NCI-H526 (cell line): ENCODE data around the gene CSF2RB.
"Not testable (repeated sequence)": the region's sequence is repeated elsewhere in the genome, so short reads cannot be mapped to it uniquely, and the experiment has no call there.

Experiments
- DNase-seq, 2 experiments: peaks; one replicate each; lab custom pipeline; 2025; lab: John Stamatoyannopoulos, UW

CSF2RB gene

GRCh38 chr22:36968249-36968964 lies 55.0 kb downstream of the CSF2RB start:
- no peak for DNase-seq

DNA sequence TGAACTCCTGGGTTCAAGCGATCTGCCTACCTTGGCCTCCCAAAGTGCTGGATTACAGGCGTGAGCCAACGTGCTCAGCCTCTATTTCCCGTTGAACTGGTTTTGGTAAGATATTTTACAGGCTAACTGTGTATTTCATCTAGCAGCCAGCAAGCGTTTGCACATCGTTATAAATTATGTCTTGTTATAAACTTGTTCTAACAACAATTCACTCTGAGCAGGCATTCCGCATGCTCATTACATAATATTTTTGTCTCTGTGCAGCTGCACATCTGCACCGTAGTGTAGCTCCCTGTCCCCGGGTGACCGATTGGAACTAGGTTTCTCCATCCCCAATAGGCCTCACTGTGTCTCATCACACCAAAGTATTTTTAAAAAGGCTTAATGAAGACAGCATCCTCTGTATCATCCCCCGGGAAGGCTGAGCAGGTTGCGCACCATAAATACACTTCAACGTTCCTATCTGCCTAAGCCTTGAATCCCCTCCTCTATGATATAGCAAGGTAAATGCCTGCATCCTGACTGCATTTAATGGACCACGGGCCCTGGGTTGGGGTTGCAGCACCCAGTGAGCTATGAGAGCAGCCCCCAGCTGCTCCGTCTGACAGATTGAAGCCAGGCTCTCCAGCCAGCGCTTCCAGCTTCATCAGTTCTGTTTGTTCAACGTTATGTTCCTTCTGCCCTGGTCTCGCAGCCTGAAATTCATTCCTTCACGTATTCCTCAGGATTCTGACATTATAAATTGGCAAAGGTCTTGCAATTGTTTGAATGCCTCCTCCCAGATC lies 58.1 kb downstream of the CSF2RB start:
- no peak for DNase-seq

DNA sequence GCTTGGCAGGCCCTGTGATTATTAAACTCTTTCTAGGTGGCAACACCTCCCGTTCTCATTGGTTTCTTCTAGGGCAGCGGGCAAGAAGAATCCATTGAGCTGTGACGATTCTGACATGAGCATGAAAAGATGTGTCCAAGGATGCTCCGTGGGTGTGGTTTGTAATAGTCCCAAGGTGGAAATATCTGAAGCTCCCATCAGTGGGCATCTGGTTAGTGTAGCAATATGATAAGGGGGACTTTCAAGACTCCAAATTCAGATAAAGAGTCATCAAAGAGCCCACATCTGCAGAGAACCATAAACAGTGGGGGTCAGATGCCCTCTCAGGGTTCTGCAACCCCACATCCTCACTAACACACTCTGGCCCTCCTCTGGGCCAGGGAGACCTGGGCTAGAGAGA lies 63.2 kb downstream of the CSF2RB start:
- no peak for DNase-seq

DNA sequence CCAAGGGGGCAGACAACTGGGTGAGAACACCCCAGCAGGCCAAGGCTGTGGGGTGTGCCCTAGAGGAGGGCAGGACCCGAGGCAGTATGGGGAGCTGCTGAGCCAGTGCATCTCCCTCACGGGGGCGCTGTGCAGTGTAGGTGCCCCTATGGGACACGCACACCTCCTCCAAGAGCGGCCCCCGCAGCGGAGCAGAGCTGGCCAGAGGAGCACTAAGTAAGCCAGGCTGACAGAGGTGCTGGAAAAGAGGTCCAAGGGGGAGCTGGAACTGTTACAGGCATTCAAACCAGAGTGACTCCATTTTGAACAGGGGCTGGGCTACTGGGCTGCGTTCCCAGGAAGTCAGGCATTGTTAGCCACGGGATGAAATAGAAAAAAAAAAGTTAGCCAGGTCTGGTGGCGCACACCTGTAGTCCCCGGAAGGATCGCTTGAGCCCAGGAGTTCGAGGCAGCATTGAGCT lies 64.0 kb downstream of the CSF2RB start:
- peak in 1 of 2 experiments; percentile 78 for DNase-seq

DNA sequence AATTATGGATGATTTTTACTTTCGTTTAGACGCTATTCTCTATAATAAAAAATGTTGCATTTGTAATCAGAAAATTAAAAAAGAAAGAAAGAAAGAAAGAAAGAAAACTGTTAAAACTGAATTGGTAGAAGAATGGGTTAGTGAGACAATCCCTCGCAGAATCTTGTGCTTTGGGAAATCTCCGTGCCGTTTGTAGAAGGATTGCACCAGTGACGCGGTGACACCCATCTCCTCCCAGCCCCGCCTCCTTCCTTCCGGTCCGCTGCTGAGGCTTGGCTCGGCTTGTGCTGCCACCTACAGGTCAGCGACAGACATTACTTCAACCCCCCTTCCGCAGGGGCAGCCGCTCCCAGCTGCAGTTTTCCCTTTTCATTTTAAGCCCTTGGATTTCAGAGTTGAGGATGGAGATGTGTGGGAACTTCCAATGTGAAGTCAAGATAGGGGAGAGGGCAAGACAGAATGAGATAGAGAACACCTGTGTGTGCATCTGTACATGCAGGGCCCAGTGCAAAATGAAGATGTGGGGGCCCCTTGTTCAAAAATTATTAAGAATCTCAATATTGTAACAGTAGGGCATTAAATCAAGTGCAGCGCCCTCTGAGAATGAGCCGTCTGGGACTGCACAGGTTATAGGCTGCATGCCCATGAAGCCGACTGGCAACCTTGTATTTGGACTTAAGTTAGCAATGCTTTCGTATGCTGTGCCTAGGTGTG lies 64.7 kb downstream of the CSF2RB start:
- DNase-seq, result peak; percentile 36 to 85

DNA sequence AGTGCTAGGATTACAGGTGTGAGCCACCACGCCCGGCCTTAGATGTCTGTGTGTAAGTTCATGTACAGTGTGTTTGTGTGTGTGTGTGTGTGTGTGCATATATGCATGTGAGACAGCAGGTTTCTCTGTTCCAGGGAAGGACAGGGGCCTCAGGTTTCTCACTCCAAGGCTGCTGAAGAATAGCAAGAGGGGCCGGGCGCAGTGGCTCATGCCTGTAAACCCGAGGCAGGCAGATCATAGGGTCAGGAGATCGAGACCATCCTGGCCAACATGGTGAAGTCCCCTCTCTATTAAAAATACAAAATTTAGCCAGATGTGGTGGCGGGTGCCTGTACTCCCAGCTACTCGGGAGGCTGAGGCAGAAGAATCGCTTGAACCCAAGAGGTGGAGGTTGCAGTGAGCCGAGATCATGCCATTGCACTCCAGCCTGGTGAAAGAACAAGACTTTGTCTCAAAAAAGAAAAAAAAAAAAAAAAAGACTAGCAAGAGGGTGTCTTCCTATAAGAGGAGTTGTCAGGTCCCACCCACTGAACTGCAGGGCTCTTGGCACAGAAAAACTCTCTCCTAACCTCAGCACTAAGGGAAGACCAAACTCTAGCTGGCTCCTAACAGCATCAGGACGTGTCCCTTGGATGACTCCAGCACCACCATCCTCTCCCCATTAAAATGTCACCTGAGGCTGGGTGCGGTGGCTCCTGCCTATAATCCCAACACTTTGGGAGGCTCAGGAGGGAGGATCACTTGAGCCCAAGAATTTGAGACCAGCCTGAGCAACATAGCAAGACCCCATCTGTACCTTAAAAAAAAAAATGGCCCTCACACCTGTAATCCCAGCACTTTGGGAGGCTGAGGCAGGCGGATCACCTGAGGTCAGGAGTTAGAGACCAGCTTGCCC lies 65.8 kb downstream of the CSF2RB start:
- no peak for DNase-seq

DNA sequence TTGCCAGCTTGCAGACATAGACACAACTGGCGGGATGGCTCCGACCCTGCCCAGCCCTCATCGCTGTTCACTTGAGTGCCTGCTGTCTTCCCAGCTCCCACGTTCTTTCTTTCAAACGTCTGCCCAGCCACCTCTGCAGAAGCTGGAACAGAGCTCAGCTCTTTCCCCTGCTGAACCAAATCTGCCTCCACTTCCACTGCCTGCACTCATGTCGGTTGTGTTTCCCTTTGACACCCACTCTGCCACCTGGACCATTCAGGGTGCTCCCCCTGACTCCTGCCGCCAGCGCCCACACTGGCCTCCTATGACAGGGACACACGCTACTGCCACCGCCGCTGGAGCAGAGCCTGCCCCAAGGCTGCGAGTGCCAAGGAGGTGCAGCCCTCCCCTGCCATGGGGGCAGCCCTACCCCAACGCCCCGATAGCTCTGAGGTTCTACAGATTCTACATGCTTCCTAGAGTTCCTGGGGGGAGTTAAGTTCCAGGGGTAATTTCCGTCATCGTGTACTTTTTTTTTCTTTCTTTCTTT lies 67.9 kb downstream of the CSF2RB start:
- no peak for DNase-seq

GRCh38 chr22:36982136-36982535 lies 68.7 kb downstream of the CSF2RB start:
- peak in 1 of 2 experiments; percentile 14 for DNase-seq

GRCh38 chr22:36985211-36985889 lies 71.9 kb downstream of the CSF2RB start:
- no peak for DNase-seq

DNA sequence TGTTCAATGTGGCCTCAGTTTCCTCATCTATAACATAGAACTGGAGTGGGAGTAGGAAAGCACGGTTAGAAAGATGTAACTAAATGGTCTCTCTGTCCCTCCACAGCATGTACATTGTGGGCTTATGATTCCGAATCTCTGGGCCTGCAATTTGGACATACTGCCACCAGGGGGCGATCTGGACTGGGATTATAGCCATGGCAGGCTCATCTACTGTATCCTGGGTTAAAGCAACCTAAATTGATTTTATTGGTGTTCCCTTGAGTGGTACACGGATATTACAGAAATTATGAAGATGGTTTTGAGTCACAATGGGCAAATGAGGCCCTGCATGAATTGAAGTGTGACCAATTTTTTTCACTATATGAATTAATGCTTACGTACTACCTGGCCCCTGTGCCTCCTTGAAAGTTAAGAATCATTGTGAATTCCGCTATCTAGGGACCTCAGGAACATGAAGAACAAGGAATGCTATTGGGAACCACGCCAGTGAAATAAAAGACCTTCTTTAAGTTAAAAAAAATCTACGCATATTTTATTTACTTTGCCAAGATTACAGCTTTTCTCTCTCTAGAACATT lies 72.9 kb downstream of the CSF2RB start:
- DNase-seq, result peak in 1 of 2 experiments; percentile 57

GRCh38 chr22:36988075-36988832 lies 74.8 kb downstream of the CSF2RB start:
- no peak for DNase-seq

- not testable (repeated sequence) for DNase-seq
Observed at GRCh38 chr22:36989012-36989411, 75.6 kb downstream of the CSF2RB start.
